KOPT-K1 (cell line): Measurements from ENCODE around the gene SOBP.

Experiments used
- H3K27ac ChIP-seq: fragments of 200-600 bp; sonication (generic); 2 replicates; pipeline ENCODE4 v1.5.1; 2016; ENCODE audit warnings: antibody characterized with exemption, mild to moderate bottlenecking, low read depth, low read length; ENCODE audit not compliant: poor library complexity, severe bottlenecking
- H3K36me3 ChIP-seq: fragments of 200-600 bp; sonication (generic); 2 replicates; pipeline ENCODE4 v1.5.1; 2017; ENCODE audit warnings: antibody characterized with exemption, mild to moderate bottlenecking, low read length, moderate library complexity; ENCODE audit not compliant: insufficient read depth
- H3K9me3 ChIP-seq: fragments of 200-600 bp; sonication (generic); 2 replicates; pipeline ENCODE4 v1.5.1; 2017; ENCODE audit warnings: antibody characterized with exemption, low read length, mild to moderate bottlenecking; ENCODE audit not compliant: insufficient read depth, poor library complexity, severe bottlenecking

Gene SOBP

DNA sequence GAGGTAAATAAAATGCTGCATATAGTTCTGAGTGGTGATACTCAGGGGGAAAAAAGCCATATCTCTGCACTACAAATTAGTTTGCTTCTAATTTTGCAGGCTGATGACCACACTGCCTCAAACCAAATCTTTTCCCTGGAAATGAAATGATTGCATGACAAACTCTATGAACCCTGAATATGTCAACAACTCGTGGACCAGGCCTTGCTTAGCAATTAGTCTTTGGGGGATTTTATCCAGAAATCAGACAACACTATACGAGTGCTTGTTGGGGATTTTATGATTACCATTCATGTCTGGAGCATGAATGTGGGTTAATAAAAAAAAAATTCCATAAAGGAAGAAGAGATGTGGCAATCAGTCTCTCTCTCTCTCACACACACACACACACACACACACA lies 42.0 kb downstream of the SOBP start:
- Histone ChIP-seq H3K9me3 (no peaks in the 10 kb centered on the region), H3K27ac (no peak overlapping the region), H3K36me3 (peaks cover 17% of the 10 kb centered on the region; the same call in 1 of the 2 replicates)

DNA sequence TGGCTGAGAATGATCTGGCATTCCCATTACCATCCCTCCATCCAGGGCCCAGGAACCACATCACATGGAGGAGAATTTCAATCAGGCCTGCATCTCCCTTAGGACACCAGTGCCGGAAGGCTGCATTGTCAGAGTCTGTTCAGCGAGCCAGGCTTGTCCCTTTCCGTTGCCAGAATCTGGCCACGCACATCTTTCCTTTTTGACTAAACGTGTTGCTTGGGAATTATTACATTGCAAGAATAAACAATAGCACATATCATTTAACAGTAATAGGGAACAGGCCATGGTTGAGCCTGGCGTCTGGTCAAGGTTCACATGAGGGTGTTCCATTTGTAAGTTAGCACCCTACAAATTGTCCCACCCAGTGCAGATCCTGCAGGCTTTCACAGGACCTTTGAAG lies 42.8 kb downstream of the SOBP start:
- Histone ChIP-seq H3K27ac (no peak overlapping the region), H3K36me3 (peaks cover 17% of the 10 kb centered on the region; the same call in 1 of the 2 replicates)

DNA sequence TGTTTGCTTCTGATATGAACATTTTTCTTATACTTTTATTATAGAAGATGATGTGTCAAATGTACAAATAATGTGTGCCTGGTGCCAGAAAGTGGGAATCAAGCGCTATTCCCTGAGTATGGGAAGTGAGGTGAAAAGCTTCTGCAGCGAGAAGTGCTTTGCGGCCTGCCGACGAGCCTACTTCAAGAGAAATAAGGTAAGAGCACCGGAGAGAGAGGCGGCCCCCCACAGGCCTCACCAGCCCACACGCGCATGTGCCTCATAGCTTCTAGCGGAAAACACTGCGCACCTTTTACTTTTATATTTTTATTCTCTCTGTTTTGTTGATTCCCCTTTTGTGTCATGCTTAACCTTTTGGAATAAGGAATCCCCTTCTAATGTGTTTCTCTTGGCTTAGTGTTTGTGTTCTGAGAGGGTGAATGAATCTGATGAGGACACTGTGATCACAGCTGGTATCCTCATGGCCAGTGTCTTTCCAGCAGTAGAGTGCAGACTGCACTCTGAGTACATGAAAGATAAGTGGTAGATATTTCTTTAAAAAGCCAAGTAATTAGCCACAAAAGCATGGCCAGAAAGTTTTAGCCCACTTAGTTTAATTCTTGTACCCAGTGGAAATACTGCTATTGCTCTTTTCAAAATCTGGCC lies 43.6 kb downstream of the SOBP start:
- peaks cover 21% of the 10 kb centered on the region; the same call in 1 of the 2 replicates for H3K36me3 ChIP-seq
- no peak overlapping the region for H3K27ac ChIP-seq
- no peaks in the 10 kb centered on the region for H3K9me3 ChIP-seq

More for the DNA sequence above, 42.8 kb downstream of the SOBP start:
- no peaks in the 10 kb centered on the region for H3K9me3 ChIP-seq

DNA sequence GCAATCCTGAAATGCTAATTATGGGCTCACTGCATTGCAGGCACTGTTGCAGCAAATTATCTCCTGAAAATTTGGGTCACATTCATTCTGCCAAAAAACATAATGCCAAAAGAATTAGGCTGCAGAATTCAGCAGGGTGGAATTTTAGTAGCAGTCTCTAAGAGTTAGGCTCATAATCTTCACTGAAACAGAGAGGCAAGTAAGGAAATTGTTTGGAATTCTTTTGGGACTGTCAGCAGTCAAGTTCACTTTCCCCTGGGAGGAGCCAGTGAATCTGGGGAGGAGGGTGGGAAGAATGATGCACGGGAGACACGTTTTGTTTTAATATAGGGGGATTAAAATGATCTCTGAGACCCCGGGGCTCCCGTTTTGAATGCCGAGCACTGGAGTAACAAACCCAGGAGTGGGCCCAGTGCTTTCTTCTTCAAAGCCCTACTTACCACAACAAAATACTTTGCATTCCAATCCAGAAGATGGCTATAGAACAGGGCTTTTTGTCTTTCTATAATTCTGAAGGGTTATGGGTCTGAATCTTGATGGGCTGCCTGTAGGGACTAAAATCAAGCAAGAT lies 44.7 kb downstream of the SOBP start:
- Histone ChIP-seq H3K9me3 (no peaks in the 10 kb centered on the region), H3K36me3 (peaks cover 25% of the 10 kb centered on the region), H3K27ac (no peak overlapping the region)

DNA sequence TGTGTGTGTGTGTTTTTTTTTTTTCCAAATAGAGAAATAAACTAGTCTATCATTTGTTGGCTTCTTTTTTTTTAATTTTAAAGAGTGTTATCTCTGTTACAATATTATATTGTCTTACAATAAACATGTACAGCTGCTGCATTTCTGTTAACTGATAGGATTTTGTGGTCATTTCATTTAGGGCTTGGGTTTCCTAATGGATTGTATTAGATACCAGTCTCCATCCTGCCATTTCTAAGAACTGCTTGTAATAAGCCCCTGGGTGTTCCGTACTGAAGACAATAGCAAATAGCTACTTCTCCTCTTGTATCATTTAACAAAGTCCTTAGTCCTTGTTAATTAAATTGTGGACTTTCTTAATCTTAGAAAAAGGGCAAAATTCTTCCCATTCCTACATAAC lies 45.7 kb downstream of the SOBP start:
- Histone ChIP-seq H3K36me3 (peaks cover 29% of the 10 kb centered on the region), H3K27ac (no peak overlapping the region)

DNA sequence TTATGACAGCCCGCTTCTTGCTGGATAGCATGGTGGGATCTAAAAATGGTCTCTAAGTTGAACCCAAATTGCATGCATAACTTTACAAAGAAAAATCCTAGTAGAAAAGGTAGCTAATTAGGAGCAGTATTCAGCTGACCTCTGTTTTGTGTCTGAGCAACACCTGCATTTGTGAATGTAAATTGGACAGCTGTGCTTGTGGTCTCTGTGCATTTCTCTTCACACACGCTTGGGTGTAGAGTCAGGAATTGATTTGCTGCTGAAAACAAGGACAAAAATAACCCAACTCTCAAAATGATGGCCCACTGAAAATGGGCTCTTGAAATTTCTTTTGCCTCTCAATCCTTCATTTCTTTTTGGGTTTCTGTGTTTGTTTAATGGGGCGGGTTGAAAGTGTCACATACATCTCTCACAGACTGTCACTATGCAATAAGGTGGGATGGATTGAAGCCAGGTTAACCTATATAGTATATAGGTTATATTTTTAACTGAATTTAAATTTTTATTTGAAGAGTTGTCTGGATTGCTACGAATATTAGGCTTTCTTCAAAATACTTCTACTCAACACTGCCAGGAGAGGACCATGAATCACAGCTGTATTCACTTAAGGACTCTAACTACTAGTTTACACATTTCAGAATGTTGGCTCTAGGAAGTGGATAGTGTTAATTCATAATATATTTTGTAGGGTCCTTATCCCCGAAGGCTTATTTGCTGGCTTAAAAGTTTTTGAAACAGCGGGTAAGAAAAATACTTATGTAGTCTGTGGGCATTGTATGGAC lies 46.5 kb downstream of the SOBP start:
- no peaks in the 10 kb centered on the region for H3K9me3 ChIP-seq
- no peak overlapping the region for H3K27ac ChIP-seq
- H3K36me3 ChIP-seq = peaks cover 29% of the 10 kb centered on the region

More for the DNA sequence above, 45.7 kb downstream of the SOBP start:
- H3K9me3 ChIP-seq = no peaks in the 10 kb centered on the region

DNA sequence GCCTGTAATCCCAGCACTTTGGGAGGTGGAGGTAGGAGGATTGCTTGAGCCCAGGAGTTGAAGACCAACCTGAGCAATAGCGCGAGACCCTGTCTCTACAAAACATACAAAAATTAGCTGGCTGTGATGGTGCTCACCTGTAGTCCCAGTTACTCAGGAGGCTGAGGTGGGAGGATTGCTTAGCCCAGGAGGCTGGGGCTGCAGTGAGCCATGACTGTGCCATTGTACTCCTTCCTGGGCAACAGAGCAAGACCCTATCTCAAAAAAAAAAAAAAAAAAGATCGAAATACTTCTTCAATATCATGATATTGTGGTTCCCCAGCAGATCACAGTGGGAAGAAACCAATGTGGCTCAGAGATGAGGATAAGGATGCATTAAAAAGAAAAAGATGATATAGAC lies 47.6 kb downstream of the SOBP start:
- no peaks in the 10 kb centered on the region for H3K9me3 ChIP-seq
- H3K27ac ChIP-seq = no peak overlapping the region
- H3K36me3 ChIP-seq = peaks cover 29% of the 10 kb centered on the region

DNA sequence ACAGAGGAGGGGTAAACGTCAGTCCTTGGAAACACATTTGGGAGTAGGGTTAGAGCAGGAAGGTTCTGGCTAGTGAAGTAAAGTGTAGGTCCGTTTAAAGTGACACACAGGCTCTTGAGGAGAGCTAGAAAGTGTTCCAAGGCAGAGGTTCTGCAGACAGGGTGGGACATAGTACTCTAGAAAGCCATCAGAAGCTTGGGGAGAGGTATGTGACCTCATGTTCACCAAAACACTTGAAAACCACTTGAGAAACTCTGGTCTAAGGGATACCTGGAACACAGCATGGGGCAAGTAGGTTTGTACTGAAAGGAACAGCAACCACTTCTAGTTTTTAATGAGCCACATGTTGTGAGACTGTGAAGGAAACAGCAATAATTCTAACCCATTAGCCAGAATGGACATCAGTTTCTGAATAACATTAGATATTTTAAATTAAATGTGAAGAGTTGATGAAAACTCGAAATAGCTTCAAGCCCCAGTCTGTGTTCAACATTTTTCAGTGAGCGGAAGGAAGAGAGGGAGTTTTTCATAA lies 49.0 kb downstream of the SOBP start:
- Histone ChIP-seq H3K36me3 (peaks cover 23% of the 10 kb centered on the region), H3K27ac (no peak overlapping the region), H3K9me3 (no peaks in the 10 kb centered on the region)

DNA sequence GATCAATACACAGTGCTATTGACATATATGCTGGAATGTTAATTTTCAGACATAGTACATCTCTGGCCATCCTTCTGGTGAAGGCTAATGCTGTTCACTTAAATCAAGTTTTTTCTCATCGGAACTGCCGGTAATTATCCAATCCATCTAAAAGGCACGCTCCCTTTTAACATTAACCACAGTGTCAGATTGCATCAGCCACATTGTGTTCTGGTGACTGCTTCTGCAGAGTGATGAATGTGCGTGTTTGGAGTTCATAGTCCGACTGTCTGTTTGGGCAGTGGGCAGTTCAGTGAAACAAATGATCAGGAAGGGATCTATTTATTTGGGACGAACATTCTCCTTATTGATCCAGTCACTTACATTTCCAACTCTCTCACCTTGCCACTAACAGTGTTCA lies 49.5 kb downstream of the SOBP start:
- no peak overlapping the region for H3K27ac ChIP-seq
- H3K9me3 ChIP-seq = no peaks in the 10 kb centered on the region
- H3K36me3 ChIP-seq = peaks cover 18% of the 10 kb centered on the region

DNA sequence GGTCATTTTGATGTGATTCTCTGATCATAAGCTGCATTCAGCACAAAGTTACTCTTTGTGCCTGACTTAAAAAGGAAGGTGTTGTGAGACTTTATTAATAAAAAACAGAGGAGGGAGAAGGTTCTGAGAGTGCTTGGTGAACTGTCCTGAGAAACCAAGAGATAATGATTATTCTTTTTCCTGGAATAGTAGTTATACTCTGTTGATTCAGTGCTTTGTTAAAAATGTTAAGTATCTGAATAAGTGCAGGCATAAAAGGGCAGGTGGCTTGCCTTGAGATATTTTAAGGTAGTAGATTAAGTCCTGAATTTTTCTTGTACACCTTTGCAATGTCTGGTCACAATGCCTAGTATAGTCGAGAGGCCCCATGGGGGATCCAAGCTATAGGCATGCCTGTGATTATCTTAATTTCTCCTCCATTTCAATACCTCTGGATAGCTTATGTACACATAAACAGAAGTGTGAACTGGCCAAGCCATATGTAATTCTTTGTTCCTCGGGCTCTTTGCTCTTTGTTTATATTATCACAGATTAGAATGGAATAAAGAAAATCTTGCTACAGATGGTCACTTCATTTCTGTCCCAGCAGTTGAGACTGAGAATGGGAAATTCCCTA lies 50.0 kb downstream of the SOBP start:
- no peaks in the 10 kb centered on the region for H3K9me3 ChIP-seq
- H3K27ac ChIP-seq = no peak overlapping the region
- peaks cover 13% of the 10 kb centered on the region; the same call in 1 of the 2 replicates for H3K36me3 ChIP-seq

DNA sequence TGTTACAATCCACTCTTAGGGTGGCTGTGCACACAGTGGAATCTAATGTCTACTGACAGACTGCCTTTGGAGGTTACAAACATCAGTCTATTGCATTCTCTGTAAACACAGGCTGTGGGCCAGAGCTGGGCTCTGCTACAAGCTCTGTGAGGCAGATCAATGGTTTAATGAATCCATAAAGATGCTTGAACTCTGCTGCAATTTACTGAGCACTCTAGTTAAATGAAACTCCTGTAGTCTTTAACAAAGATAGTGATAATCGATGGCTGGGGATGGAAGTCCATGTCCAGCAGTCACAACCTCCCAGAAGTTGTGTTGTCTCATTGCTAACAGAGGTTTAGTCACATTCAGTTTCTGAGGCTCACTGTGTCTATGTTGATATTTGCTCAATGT lies 50.5 kb downstream of the SOBP start:
- no peak overlapping the region for H3K27ac ChIP-seq
- no peaks in the 10 kb centered on the region for H3K9me3 ChIP-seq
- peaks cover 16% of the 10 kb centered on the region; the same call in 1 of the 2 replicates for H3K36me3 ChIP-seq

DNA sequence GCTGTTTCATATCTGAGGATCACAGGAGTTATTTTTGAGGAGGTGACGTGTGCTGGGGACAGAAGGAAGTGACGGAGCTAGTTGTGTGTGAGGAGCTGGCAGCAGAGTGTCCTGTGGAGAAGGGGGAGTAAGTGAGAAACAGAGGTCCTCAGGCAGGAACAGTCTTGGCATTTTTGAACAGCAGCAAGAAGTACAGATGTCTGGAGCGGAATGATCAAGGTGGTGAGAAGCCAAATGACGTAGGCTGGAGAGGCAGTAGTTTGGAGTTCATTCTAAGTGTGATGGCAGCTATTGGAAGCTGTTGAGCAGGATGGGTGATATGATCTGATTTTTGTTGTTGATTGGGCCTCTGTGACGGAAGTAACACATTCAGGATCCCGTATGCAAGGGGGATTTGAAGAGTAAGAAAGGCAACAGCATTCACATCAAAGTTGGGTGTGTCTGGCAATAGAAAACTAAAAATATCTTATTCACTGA lies 52.3 kb downstream of the SOBP start:
- peaks cover 30% of the 10 kb centered on the region for H3K36me3 ChIP-seq
- H3K27ac ChIP-seq = no peak overlapping the region
- no peaks in the 10 kb centered on the region for H3K9me3 ChIP-seq

DNA sequence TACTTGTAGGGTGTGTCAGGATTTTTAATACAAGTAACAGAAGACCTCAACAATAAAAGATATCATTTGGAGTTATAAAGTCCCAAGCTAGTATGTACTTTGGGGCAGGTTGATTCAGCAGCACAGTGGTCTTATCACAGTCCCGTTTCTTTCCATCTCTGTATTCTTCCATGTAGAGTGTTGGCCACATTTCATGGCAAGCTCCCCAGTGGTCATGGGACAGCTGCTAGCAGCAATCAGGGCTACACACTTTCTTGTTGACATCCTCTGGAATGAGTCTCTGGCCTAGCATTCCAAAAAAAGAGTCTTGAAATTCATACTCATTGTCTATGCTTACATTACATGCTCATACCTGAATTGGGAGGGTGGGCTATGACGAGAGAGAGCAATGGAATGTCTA lies 53.2 kb downstream of the SOBP start:
- H3K9me3 ChIP-seq = no peaks in the 10 kb centered on the region
- H3K27ac ChIP-seq = no peak overlapping the region
- H3K36me3 ChIP-seq = peaks cover 36% of the 10 kb centered on the region

GRCh38 chr6:107543567-107543966 lies 53.6 kb downstream of the SOBP start:
- H3K9me3 ChIP-seq = no peaks in the 10 kb centered on the region
- H3K36me3 ChIP-seq = peaks cover 32% of the 10 kb centered on the region
- no peak overlapping the region for H3K27ac ChIP-seq

DNA sequence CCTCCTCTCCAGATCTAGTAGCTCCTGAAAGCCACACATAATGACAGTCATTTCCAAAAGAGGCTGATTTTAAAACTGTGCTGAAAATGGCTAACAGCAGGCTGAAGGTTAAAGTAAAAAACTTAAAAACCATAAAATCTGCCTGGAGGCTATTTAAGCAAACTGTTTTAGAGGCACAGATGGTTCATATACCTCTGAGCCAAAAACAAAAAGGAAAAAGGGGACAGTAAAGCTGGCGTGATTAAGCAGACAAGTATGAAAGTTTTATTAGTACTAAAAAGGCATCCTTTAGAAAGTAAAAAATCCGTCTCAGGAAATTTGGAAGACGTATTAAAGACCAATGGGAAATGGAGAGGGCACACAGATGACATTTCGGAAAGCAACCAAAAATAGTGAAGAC lies 55.8 kb downstream of the SOBP start:
- H3K36me3 ChIP-seq = peaks cover 23% of the 10 kb centered on the region
- no peak overlapping the region for H3K27ac ChIP-seq
- H3K9me3 ChIP-seq = no peaks in the 10 kb centered on the region
